ENCODE results near the gene KCNIP4. TPM values are rescaled to one million over a fixed set of nuclear protein-coding genes. Genes with fewer than 3 reads are reported as not detected.

KCNIP4 gene
- total RNA-seq, 3 donors from 2014 or later: 0.96 to 11.3 (median 2.4) TPM

GRCh38 chr4:20839957-20840356, 1108.6 kb downstream of the KCNIP4 start:
- DNase-seq: no peak
- Histone ChIP-seq H3K9me3 (no peaks in the 10 kb centered on the region), H3K4me1 (ENCODE audit: low read depth) (no peaks in the 10 kb centered on the region), H3K4me3 (no peak overlapping the region), H3K36me3 (ENCODE audit: low read depth) (no peaks in the 10 kb centered on the region)
- no peak for TF ChIP-seq CTCF (IDR thresholded peaks at IDR 0.05)
- intact Hi-C loops (cut with DNase I, micrococcal nuclease): no loop called here
- ATAC-seq: no peak

- H3K4me1 ChIP-seq (ENCODE audit: low read depth): no peaks in the 10 kb centered on the region
- no peak for TF ChIP-seq CTCF (IDR thresholded peaks at IDR 0.05)
- no peak for ATAC-seq
- no peak overlapping the region for H3K4me3 ChIP-seq
- intact Hi-C loops (cut with DNase I, micrococcal nuclease): no loop called here
- no peak for DNase-seq
- no peaks in the 10 kb centered on the region for H3K36me3 ChIP-seq (ENCODE audit: low read depth)
- no peaks in the 10 kb centered on the region for H3K9me3 ChIP-seq
These were observed 1110.1 kb downstream of the KCNIP4 start for GRCh38 chr4:20838476-20838875.

GRCh38 chr4:20832826-20833225, 1115.7 kb downstream of the KCNIP4 start:
- no peaks in the 10 kb centered on the region for H3K9me3 ChIP-seq
- TF ChIP-seq CTCF (IDR thresholded peaks at IDR 0.05): no peak
- no peaks in the 10 kb centered on the region for H3K4me1 ChIP-seq (ENCODE audit: low read depth)
- H3K4me3 ChIP-seq: no peak overlapping the region
- no peak for DNase-seq
- intact Hi-C loops (cut with DNase I, micrococcal nuclease): no loop called here
- ATAC-seq: no peak
- no peaks in the 10 kb centered on the region for H3K36me3 ChIP-seq (ENCODE audit: low read depth)

- no peaks in the 10 kb centered on the region for H3K36me3 ChIP-seq (ENCODE audit: low read depth)
- no peaks in the 10 kb centered on the region for H3K4me1 ChIP-seq (ENCODE audit: low read depth)
- no peak for TF ChIP-seq CTCF (IDR thresholded peaks at IDR 0.05)
- intact Hi-C loops (cut with DNase I, micrococcal nuclease): no loop called here
- ATAC-seq (no peak), DNase-seq (no peak)
- no peaks in the 10 kb centered on the region for H3K9me3 ChIP-seq
- H3K4me3 ChIP-seq: no peak overlapping the region
These were observed 1116.8 kb downstream of the KCNIP4 start for GRCh38 chr4:20831746-20832145.

- H3K36me3 ChIP-seq (ENCODE audit: low read depth): no peaks in the 10 kb centered on the region
- H3K4me3 ChIP-seq: no peak overlapping the region
- no peak for ATAC-seq
- DNase-seq: no peak
- no peaks in the 10 kb centered on the region for H3K4me1 ChIP-seq (ENCODE audit: low read depth)
- intact Hi-C loops (cut with DNase I, micrococcal nuclease): no loop called here
- no peaks in the 10 kb centered on the region for H3K9me3 ChIP-seq
- no peak for TF ChIP-seq CTCF (IDR thresholded peaks at IDR 0.05)
These were observed 1118.8 kb downstream of the KCNIP4 start for GRCh38 chr4:20829617-20830357.
